Cerebellar nuclear complex (tissue), 1 donor: ENCODE data around the gene TNS2.
"Not testable (repeated sequence)": the region's sequence is repeated elsewhere in the genome, so short reads cannot be mapped to it uniquely, and the experiment has no call there.

ENCODE experiments used
- DNase-seq, 2 experiments: peaks; one replicate each; lab custom pipeline; 2025; lab: John Stamatoyannopoulos, UW

The TNS2 gene

GRCh38 chr12:53049571-53050318 lies at the start of gene TNS2:
TSS of gene TNS2 (plus strand) at chr12:53050065. CDS start at chr12:53050186, 121 bp downstream.
- DNase-seq: no peak

DNA sequence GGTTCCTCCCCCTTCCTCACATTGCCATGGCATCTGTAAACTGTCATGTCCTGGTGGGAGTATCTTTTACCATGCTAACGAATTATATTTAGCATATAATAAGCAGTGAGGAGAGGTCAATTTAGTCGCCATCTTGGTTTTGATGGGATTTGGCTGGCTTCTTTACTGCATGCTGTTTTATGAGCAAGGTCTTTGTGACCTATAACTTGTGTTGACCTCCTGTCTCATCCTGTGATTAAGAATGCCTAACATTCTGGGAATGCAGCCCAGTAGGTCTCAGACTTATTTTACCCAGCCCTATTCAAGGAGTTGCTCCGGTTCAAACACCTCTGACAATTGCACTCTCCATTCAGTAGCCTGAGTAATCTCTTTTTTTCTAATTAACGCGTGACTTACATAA lies 45.7 kb upstream of the TNS2 start:
- DNase-seq: no peak

DNA sequence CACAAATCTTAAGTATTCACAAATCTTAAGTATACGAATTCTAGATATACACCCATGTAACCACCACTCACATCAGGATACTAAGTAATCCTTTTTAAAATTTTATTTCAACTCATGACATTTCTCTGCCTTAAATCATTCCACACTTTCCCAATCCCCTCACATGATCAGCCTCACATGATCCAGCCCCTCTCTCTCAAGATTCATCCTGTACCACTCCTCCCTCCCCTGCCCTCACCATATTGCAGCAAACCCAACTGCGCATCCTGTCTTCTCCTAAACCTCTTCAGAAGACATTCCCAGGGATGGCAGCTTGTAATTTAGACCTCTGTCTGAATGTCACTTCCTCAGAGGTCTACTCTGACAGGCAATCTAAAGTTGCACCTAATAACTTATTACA lies 45.3 kb upstream of the TNS2 start:
- DNase-seq: no peak

GRCh38 chr12:53005215-53005985 lies 44.5 kb upstream of the TNS2 start:
- no peak for DNase-seq

DNA sequence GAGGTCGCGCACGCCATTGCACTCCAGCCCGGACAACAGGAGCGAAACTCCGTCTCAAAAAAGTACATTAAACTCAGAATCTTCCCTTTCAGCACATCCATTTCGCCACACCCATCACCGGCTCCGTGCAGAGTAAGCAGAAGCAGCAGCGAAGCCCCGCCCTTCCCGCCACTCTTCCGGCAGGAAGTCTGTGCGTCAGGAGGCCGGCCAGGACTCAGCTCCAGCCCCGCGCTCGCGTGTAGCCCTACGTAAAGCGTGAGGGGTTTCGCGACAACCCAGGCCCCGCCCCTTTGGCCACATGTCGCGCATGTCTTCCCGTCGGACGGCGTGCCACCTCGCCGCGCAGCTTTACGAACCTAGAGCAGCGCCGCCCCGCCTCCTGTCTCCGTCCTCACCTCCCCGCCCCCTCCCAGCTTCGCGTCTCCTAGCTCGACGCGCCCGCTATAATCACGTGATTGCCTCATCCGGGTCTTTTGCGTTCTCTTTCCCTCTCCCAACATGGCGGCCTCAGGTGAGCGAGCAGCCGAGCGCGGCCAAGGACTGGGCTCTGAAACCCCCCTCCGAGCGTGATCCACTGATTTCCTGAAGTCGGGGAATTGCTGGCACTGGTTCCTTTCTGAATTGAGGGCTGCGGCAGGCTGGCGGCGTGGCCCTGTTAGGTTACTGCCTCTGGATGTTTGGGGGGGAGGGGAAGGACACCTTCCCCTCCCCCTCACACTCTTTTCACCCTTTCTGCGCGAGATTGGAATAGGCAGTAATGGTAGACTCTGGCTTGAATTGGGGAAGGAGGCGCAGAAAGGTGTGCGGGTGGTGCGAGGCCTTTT lies 43.7 kb upstream of the TNS2 start, which contains the start of gene EIF4B:
Gene EIF4B, plus strand, starts transcription at position 471 of the 824 bp plus-strand sequence. Its CDS starts 28 bp downstream, at position 499.
- DNase-seq: peak; percentile 95 to 97

DNA sequence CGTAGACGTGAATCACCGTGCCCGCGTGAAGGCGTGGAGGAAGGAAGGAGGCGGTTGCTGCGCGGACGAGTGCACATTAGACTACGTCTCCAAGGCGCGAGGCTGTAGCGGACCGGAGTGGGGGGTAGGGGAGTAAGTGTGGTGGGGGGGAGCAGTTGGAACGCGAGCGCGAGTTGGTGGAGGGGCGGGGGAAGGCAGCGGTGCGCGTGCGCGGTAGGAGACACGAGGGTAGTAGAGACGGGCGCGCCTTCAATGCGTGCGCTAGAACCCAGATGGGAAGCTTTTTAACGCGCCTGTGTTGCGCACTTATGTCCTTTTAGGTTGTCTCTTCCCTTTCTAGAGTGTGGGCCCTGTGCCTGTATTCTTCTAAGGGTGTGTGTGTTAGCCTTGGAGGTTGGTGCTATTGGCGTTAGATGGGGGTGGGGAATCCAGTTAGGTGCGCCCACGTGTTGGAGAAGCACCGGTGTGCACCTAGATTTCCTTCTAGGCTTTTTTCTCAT lies 43.0 kb upstream of the TNS2 start:
- no peak for DNase-seq

GRCh38 chr12:53007343-53007742 lies 42.5 kb upstream of the TNS2 start:
- no peak for DNase-seq

DNA sequence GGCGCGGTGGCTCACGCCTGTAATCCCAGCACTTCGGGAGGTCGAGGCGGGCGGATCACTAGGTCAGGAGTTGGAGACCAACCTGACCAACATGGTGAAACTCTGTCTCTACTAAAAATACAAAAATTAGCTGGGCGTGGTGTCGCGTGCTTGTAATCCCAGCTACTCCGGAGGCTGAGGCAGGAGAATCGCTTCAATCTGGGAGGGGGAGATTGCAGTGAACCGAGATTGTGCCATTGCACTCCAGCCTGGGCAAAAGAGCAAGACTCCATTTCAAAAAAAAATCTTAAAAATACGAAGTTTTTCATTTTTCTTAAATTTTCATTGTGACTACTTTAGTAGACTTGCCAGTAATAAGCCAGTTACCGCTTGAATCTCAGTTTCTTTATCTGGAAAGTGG lies 41.1 kb upstream of the TNS2 start:
- DNase-seq: not testable (repeated sequence)

DNA sequence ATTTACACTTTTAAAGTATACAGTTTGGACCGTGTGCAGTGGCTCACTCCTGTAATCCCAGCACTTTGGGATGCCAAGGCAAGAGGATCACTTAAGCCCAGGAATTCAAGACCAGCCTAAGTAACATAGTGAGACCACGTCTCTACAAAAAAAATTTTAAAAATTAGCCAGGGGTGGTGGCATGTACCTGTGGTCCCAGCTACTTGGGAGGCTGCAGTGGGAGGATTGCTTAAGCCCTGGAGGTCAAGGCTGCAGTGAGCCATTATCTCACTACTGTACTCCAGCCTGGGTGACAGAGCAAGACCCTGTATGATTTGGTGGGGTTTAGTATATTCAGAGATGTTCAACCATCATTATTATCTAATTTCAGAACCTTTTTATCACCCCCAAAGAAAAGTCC lies 38.9 kb upstream of the TNS2 start:
- DNase-seq: no peak

DNA sequence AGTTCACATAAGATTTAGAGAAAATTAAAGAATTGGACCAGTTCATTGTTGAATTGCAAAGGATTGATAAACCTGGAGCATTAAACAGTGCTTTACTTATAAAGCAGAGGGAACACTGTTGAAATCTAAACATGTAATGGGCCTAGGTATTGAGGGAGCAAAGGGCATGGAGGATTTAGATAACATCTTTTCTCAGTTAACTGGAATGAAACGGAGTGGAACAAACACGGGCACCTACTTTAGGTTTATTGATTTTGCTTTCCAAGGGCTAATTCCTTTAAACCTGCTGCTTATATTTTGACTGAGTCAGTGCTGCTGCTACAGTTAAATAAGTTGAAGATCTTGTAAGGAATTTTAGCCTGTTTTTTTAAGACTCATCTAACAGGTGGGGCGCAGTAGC lies 38.0 kb upstream of the TNS2 start:
- DNase-seq: no peak

DNA sequence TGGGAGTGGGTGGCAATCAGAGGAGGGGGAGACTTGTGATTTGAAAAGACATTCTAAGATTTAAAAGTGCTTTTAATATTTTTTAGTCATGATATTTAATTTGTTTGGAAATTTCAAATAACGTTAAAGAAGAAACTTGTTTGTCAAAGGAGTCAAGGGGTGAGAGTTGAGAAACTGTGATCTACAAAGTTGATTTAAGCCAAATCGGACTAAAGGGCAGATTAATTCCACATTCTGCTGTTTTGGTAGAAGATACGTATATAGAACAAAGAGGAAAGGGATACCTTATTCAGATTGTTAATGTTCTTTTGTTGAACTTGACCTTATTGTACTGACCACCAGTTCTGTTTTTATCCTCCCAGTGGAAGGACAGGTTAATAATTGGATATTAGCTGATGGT lies 36.9 kb upstream of the TNS2 start:
- DNase-seq: no peak

GRCh38 chr12:53014709-53015108 lies 35.2 kb upstream of the TNS2 start:
- no peak for DNase-seq

DNA sequence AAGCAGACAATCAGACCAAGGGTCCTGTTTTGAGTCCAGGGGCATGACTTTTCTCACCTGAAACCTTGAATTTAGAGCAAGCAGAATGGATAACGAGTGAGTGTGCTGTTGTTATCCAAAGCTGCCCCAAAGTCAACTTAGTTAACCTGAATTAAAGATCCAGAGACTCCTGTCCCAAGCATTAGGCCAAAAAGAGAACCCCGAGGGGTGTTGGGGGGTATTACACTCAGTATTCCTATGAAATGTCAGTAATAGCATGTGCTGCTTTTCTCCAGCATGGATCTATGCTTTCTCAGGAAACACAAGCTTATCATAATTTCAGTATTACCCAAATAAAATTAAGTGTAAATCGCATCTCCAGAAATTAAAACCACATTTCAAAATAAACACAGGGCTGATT lies 24.6 kb upstream of the TNS2 start:
- no peak for DNase-seq

- DNase-seq: not testable (repeated sequence)
These were observed 22.9 kb upstream of the TNS2 start for GRCh38 chr12:53027014-53027413.

DNA sequence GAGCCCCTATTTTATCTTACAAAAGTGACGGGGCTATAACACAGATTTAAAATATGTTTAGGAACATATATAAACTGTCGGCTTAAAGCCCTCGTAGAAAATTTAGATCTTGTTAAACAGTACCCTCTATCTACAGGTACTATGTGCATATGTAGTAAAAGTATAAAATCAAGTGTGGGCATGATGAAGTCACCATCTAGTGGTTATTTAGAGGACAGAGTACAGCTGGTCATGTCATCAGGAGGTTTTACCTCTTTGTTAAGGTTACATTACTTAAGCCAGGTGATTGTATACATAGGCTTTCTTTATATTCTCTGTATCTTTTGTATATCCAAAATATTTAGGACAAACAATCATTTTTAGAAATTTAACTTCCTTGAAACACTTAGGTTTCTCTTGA lies 18.2 kb upstream of the TNS2 start:
- DNase-seq: no peak

DNA sequence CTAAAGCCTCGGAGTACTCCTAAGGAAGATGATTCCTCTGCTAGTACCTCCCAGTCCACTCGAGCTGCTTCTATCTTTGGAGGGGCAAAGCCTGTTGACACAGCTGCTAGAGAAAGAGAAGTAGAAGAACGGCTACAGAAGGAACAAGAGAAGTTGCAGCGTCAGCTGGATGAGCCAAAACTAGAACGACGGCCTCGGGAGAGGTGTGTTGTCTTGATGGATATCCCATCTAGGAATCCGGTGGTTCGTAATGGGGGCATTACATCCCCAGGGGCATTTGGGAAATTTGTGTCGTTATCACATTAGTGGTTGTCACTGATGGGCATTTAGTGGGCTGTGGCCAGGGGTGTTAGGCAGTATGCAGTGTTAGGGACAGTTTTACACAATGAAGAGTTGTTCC lies 16.0 kb upstream of the TNS2 start:
- not testable (repeated sequence) for DNase-seq

DNA sequence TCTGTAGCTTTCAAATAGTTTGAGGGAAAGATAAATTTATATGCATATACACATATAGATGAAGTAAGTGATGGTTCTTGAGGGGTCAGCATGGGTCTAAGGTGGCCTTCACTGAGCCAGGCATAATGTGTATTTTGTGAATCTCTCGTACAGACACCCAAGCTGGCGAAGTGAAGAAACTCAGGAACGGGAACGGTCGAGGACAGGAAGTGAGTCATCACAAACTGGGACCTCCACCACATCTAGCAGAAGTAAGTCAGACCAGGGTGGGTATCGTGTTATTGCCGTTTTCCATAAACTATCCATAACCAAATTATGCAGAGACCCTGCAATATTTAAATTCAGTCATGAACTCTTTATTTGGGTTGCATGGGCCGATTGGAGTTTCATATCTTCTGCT lies 15.4 kb upstream of the TNS2 start:
- no peak for DNase-seq

DNA sequence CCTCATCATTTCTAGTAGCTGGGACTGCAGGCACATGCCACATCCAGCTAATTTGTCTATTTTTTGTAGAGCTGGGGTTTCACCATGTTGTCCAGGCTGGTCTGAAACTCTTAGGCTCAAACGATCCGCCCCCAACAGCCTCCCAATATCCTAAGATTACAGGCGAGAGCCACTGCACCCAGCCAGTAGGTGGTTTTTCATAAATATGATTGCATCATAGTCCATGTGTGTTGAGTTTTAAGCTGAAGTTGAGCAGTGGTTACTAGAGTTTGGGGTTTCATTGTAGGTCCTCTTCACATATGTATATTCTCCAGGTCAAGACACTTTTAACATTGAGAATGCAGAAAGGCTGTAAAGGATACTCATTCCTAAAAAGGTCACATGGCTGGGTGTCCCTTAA lies 13.1 kb upstream of the TNS2 start:
- no peak for DNase-seq

DNA sequence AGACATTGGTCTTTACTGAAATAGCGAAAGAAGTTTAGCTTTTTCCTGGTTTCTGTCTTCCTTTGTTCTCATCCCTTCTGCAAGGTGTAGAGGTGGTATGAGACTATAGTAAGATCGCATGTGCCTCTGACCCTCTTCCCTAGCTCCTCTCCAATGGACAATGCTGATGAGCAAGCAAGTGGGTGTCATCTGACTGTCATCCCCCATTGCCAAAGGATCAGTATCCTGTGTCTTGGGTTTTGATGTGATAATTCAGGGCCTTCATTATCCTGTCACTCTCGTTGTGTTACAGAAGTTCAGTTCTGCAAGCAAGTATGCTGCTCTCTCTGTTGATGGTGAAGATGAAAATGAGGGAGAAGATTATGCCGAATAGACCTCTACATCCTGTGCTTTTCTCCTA lies 10.0 kb upstream of the TNS2 start:
- DNase-seq: no peak

DNA sequence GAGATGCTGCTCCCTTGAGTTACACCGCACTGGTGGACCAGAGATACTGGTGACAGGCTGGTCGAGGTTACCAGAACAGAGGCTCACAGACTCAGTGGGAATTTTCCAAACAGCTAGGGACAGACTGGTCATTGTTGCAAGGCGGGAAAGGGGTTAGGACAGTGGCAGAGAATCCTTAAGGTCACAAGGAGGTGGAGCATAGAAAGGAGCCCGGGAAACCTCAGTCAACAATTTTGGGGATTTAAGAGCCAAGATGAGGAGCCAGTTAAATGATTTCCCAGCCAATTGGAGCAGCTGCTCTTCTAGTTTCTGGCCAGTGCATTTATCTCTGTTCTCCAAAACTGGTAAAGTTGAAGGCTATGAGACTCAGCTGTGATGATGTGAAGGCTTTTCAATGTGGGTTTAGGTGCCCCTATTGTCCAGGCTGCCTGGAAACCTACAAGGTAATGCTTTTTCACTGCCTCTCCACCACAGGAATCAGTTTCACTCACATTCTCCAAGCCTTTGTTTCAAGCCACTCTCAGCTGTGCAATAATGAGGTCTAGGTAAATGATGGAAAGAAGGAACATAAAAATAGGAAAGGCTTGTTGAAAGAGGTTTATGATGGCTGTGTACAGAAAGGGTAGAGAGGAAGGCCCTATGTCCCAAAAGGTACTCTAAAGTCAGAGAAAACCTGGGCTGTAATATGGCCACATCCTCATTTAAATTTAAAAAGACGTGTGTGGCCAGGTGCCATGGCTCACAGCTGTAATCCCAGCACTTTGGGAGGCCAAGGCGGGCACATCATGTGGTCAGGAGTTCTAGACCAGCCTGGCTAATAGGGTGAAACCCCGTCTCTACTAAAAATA lies 7.0 kb upstream of the TNS2 start:
- no peak for DNase-seq

- no peak for DNase-seq
These were observed 5.7 kb upstream of the TNS2 start for GRCh38 chr12:53044052-53044581.
